ENCODE data around the gene IFIT3. TPM values are rescaled to one million over a fixed set of nuclear protein-coding genes. Genes with fewer than 3 reads are reported as not detected.

Gene IFIT3
- total RNA-seq, 3 donors from 2014 or later (not counting 1 experiment from before 2014, with no cell fraction given): 12.0 to 31.7 (median 12.2) TPM

- Mint-ChIP-seq H3K36me3 (peaks cover 23% of the 10 kb centered on the region), H3K4me1 (peaks cover 18% of the 10 kb centered on the region in 2 donors), H3K4me3 (no peak overlapping the region), H3K27me3 (ENCODE audit: low read depth in 2 of 2) (peaks cover 7 to 38% of the 10 kb centered on the region in 2 donors), H3K27ac (no peak overlapping the region), H3K9me3 (no peaks in the 10 kb centered on the region)
- ATAC-seq (no peak), DNase-seq (no peak)
- peaks cover 15% of the 10 kb centered on the region for H3K4me1 ChIP-seq (ENCODE audit: control insufficient read depth, insufficient read depth, low read length)
- intact Hi-C loops (cut with micrococcal nuclease): no loop called here
- 100% methylated on average over 3 of the region's 3 CpGs for WGBS (ENCODE audit: insufficient coverage)
- no peak overlapping the region for H3K4me3 ChIP-seq (ENCODE audit: low read length)
- no peak overlapping the region for H3K27ac ChIP-seq (ENCODE audit: low read length)
- no peak for TF ChIP-seq CTCF (IDR thresholded peaks at IDR 0.05)
- H3K36me3 ChIP-seq (ENCODE audit: control insufficient read depth, insufficient read depth, low read length): peaks cover 3% of the 10 kb centered on the region
- H3K9me3 ChIP-seq (ENCODE audit: control insufficient read depth, insufficient read depth, low read length): no peaks in the 10 kb centered on the region
- H3K27me3 ChIP-seq (ENCODE audit: control insufficient read depth, insufficient read depth, low read length): peaks cover 15% of the 10 kb centered on the region
These were observed 10.9 kb downstream of the IFIT3 start for GRCh38 chr10:89338713-89339112.

GRCh38 chr10:89339875-89340274 is 12.1 kb downstream of the IFIT3 start:
- H3K27me3 ChIP-seq (ENCODE audit: control insufficient read depth, insufficient read depth, low read length): peaks cover 15% of the 10 kb centered on the region
- no peak overlapping the region for H3K27ac ChIP-seq (ENCODE audit: low read length)
- H3K9me3 Mint-ChIP-seq: no peaks in the 10 kb centered on the region
- H3K27me3 Mint-ChIP-seq (ENCODE audit: low read depth in 2 of 2): peaks cover 14 to 48% of the 10 kb centered on the region in 2 donors
- intact Hi-C loops (cut with micrococcal nuclease): no loop called here
- H3K9me3 ChIP-seq (ENCODE audit: control insufficient read depth, insufficient read depth, low read length): no peaks in the 10 kb centered on the region
- peaks cover 3% of the 10 kb centered on the region for H3K36me3 ChIP-seq (ENCODE audit: control insufficient read depth, insufficient read depth, low read length)
- H3K36me3 Mint-ChIP-seq: peaks cover 23% of the 10 kb centered on the region
- no peak overlapping the region for H3K4me3 Mint-ChIP-seq
- no peak overlapping the region for H3K4me3 ChIP-seq (ENCODE audit: low read length)
- peaks cover 12 to 13% of the 10 kb centered on the region in 2 donors for H3K4me1 Mint-ChIP-seq
- 99% methylated on average over 4 of the region's 4 CpGs for WGBS (ENCODE audit: insufficient coverage)
- no peak for TF ChIP-seq CTCF (IDR thresholded peaks at IDR 0.05)
- no peak overlapping the region for H3K27ac Mint-ChIP-seq
- ATAC-seq (no peak), DNase-seq (no peak)
- peaks cover 4% of the 10 kb centered on the region for H3K4me1 ChIP-seq (ENCODE audit: control insufficient read depth, insufficient read depth, low read length)

- H3K27me3 Mint-ChIP-seq (ENCODE audit: low read depth in 2 of 2): peaks cover 19 to 49% of the 10 kb centered on the region in 2 donors
- WGBS (ENCODE audit: insufficient coverage): 93% methylated on average over 2 of the region's 3 CpGs
- Histone ChIP-seq H3K4me3 (ENCODE audit: low read length) (no peak overlapping the region), H3K9me3 (ENCODE audit: control insufficient read depth, insufficient read depth, low read length) (no peaks in the 10 kb centered on the region), H3K27me3 (ENCODE audit: control insufficient read depth, insufficient read depth, low read length) (peaks cover 5% of the 10 kb centered on the region), H3K36me3 (ENCODE audit: control insufficient read depth, insufficient read depth, low read length) (peaks cover 3% of the 10 kb centered on the region), H3K4me1 (ENCODE audit: control insufficient read depth, insufficient read depth, low read length) (no peaks in the 10 kb centered on the region), H3K27ac (ENCODE audit: low read length) (no peak overlapping the region)
- H3K4me3 Mint-ChIP-seq: no peak overlapping the region
- TF ChIP-seq CTCF (IDR thresholded peaks at IDR 0.05): no peak
- H3K27ac Mint-ChIP-seq: no peak overlapping the region
- peaks cover 4 to 5% of the 10 kb centered on the region in 2 donors for H3K4me1 Mint-ChIP-seq
- H3K36me3 Mint-ChIP-seq: peaks cover 23% of the 10 kb centered on the region
- intact Hi-C loops (cut with micrococcal nuclease): no loop called here
- ATAC-seq: no peak
- H3K9me3 Mint-ChIP-seq: no peaks in the 10 kb centered on the region
- DNase-seq: no peak
These were observed 13.9 kb downstream of the IFIT3 start for GRCh38 chr10:89341649-89342048.
